ENCODE measurements around the gene PHF14.

PHF14 gene

GRCh38 chr7:11207565-11207964 lies 233.9 kb downstream of the PHF14 start:
- DNase-seq (ENCODE audit: low read depth in 2 of 2): no peak

- no peak for DNase-seq (ENCODE audit: low read depth in 2 of 2)
These were observed 235.3 kb downstream of the PHF14 start for GRCh38 chr7:11208883-11209465.

- no peak for DNase-seq (ENCODE audit: low read depth in 2 of 2)
These were observed 236.7 kb downstream of the PHF14 start for GRCh38 chr7:11210374-11210773.

- peak; percentile 1 to 22 for DNase-seq (ENCODE audit: low read depth in 2 of 2)
These were observed 238.5 kb downstream of the PHF14 start for GRCh38 chr7:11212080-11212711.

GRCh38 chr7:11212816-11213215 lies 239.1 kb downstream of the PHF14 start:
- DNase-seq (ENCODE audit: low read depth in 2 of 2): no peak

GRCh38 chr7:11213266-11213665 lies 239.6 kb downstream of the PHF14 start:
- no peak for DNase-seq (ENCODE audit: low read depth in 2 of 2)

- no peak for DNase-seq (ENCODE audit: low read depth in 2 of 2)
These were observed 242.6 kb downstream of the PHF14 start for GRCh38 chr7:11216276-11216675.

- DNase-seq (ENCODE audit: low read depth in 2 of 2): no peak
These were observed 244.3 kb downstream of the PHF14 start for GRCh38 chr7:11217848-11218565.
